Neural cell (in vitro differentiated cells): ENCODE results near the gene ADRM1.

Experiments
- CTCF ChIP-seq: fragments of 450-650 bp; IDR thresholded peaks from 2 replicates; pipeline ENCODE4 v1.5.1; 2014; ENCODE audit warnings: antibody characterized with exemption, mild to moderate bottlenecking, moderate library complexity; ENCODE audit not compliant: poor library complexity, severe bottlenecking
- EZH2 ChIP-seq: fragments of 200-600, 300-800 bp; shearing (Covaris generic), sonication (generic); IDR thresholded peaks from 2 replicates; pipeline ENCODE4 v1.6.1; 2014; ENCODE audit warnings: antibody characterized with exemption, low read length, borderline replicate concordance, mild to moderate bottlenecking; ENCODE audit not compliant: insufficient read depth, poor library complexity, severe bottlenecking
- TAF1 ChIP-seq: IDR thresholded peaks from 2 replicates; pipeline ENCODE4 v1.6.1; 2012; ENCODE audit warnings: low read depth

- TF ChIP-seq EZH2 (no peak), CTCF (no peak), TAF1 (no peak)
Measured at GRCh38 chr20:62351469-62352401, 48.9 kb downstream of the ADRM1 start.
